A375 (cell line): Measurements from ENCODE around the gene CCL19. TPM values are rescaled to one million over a fixed set of nuclear protein-coding genes. Genes with fewer than 3 reads are reported as not detected.

Experiments
- small RNA-seq: library from RNA; depleted of rRNA; stranded (forward); fragments of <200 nt; gene quantifications from one replicate; pipeline ENCODE3, GENCODE V24; 2014
- total RNA-seq: library from RNA; depleted of rRNA; stranded (reverse); fragments of >200 nt; shearing (Covaris generic); gene quantifications from 2 replicates; pipeline ENCODE4 v1.2.3, GENCODE V29; 2014; rRNA removed

CCL19 gene
- total RNA-seq, result not detected in 2 replicates

DNA sequence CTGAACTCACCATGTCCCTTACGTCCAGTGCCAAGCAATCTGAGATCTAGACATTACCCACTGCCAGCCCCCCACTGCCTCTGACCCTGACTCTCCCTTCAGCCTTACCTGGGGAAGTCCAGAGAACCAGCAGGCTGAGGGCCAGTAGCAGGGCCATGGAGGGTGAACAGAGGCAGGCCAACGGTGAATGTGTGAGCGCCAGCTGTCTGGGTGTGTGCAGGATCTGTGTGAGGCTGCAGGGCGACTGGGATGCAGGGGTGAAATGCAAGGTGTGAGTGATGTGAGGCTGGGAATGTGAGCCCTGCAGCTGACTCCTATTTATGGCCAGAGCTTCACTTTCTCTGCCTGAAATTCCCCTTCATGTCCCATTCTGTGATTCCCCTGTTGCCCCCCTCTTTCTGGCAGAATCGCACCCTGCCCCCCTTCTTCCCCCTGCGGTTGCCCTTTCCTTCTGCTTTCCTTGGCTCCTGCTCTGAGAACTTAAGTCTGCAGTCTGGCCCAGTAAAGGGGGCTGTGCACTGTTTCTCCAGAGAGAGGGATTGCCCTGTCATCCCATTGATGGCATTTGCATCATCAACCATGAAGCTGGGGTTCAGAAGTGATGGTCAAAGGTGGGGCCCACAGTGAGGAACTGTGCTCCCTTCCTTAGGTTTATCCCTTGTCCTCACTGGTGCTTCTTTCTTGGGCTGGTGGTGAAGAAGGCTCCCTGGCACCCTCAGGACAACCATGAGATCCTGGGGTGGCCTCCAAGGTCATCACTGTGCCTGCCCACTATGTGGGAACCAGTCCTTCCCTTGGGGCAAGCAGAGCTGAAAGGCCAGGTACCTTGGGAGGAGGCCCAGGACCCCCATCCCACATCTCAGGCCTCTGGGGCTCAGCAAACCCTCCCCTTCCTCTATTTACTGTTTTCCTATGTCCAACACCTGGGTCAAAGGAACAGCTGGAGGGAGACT, at the start of gene CCL19:
TSS of gene CCL19 (minus strand) at position 294 of the 953 bp plus-strand sequence. CDS start at position 157, 137 bp downstream.

DNA sequence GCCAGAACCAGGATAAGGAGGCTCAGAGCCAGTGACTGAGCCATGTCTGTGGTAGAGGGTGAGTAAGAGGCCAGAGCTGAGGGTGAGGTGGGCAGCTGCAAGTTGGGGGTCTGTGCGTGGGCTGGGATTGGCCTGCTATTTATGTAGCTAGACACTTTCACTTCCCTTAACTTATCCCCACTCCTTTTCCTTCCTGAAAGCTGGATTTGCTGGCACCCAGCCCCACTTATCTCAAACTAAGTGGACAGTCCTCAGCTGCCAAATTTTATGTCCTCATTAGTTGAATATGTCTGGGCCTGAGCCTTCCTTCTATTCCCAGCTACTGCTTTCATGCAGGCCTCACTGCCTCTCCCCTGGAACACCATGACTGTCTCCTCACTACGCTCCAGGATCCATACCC, 18.9 kb upstream of the CCL19 start, which contains the start of gene CCL21:
TSS of gene CCL21 (minus strand) at position 114 of the 400 bp plus-strand sequence. CDS start at position 44, 70 bp downstream.

DNA sequence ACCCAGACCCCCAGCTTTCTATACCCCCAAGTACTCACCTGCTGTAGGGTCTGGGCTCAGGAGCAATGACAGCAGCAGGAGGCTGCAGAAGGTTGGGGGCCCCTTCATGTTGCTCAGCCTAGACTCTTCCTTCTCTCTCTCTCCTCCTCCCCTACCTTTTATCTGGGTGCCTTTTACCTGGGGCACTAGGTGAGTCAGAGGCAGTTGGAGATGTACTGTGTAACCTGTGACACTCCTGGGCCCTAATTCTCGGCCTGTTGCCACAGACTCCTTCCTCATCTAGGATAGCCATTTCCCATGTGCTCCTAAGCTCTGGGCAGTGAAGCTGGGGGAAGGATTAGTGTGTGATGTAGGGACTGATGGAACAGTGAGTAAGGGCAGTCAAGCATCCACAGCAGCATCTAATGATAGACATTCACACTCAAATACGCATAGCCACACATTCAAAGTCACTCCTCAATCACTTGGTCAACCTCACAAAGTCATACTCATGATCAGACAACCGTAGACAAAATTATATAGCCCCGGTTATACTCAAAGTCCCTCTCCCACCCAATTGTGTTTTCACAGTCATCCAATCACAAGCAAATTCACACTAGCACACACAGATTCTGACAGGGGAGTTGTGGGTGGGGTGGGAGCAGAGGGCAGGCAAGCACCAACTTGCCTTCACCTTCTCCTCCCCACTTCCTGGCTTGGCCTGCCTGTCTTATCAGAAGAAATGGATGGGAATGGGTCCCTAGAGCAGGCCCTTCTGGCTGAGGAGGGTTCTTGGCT, 28.4 kb downstream of the CCL19 start, which contains the start of gene CCL27:
TSS of gene CCL27 (minus strand) at position 132 of the 777 bp plus-strand sequence. CDS start at position 108, 24 bp downstream.

DNA sequence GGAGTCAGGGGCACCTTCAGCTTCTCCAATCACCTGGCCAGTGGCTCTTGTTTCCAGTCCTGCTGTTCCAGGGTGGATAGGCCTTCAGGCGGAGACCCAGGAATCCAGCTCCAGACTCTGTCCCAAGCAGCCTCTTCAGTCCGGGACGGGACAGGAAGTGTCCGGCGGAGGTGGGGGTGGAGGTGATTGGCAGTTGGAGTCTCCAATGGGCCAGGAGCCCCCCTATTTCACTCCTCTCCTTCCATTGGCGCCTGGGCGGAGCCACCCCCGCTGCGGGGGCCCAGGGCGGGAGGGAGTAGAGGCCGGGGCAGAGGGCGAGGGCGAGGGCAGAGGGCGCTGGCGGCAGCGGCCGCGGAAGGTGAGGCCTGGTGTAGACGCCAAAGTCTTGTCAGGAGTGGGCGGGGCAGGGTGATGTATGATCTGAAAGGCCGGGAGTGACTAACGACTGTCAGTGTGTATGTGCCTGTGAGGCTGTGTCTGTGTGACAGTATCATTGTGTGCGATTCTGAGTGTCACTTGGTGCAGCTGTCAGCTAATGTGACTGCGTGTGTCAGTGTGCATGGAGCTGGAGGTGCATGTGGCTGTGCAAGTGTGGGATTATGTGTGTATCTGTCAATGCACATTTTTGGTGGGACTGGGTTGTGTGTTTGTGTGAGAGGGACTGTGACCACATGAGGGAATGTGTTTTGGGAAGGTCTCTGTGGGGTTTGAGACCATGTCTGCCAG, 39.0 kb downstream of the CCL19 start, which contains the start of gene IL11RA:
TSS of gene IL11RA (plus strand) at position 310 of the 726 bp plus-strand sequence. CDS start 3,033 bp downstream, outside the sequence.

DNA sequence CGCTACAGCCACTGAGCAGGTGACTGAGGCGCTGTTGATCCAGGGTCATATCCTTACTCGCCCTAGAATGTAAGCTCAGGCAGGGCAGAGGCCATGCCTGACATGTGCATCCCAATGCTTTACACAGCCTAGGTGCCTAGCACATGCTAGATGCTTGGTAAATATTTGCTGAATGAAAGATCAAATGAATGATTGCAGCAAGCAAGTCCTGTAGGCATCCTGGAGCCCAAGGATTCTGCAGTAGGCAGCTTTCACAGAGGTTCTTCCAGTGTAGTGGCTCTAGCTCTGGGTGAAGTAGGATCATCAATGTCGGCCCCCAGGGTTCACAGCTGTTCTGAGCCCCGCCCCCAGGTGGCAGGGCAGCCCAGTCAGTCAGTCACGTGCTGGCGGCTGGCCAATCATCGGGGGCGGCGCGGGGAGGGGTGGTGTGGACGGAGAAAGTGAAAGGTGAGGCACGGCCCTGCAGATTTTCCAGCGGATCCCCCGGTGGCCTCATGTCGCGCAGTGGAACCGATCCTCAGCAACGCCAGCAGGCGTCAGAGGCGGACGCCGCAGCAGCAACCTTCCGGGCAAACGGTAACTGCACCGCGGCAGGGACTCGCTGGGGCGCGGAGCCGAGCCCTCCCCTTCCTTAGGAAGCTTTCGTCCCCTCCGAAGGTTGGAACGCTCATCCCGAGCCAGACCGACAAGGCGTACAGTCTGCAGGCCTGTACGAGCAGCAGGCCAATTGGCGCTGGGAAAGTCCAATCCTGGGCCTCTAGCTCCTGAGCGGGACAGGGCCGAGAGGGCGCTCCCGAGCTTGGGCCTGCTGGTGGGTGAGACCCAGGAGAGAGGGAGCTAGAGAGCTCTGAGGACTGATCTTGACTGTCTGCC, 44.6 kb downstream of the CCL19 start, which contains the start of gene GALT:
TSS of gene GALT (plus strand) at position 465 of the 873 bp plus-strand sequence. CDS start at position 495, 30 bp downstream.

Small RNAs within 50 kb of the gene (small RNA-seq; reads per million reads assigned to genes)
- not detected for gene CCL27

Other genes starting within 250 kb of the CCL19 start
- 9.7 and 9.8 TPM in 2 replicates for gene FAM219A, start 232.7 kb downstream of the CCL19 start, total RNA-seq
- gene DNAI1, start 232.5 kb downstream of the CCL19 start, total RNA-seq, result 0.11 TPM in 1 of 2 replicates, not detected in the other
- gene ENHO, start 168.3 kb downstream of the CCL19 start, total RNA-seq, result not detected in 2 replicates
- not detected in 2 replicates for gene CNTFR, start 101.6 kb downstream of the CCL19 start, total RNA-seq
- 33.3 TPM in 2 replicates for gene RPP25L, start 79.2 kb downstream of the CCL19 start, total RNA-seq
- gene DCTN3, start 70.8 kb downstream of the CCL19 start, total RNA-seq, result 112 and 120 TPM in 2 replicates
- gene ARID3C, start 62.2 kb downstream of the CCL19 start, total RNA-seq, result 0.11 TPM in 1 of 2 replicates, not detected in the other
- 151 and 169 TPM in 2 replicates for gene SIGMAR1, start 53.5 kb downstream of the CCL19 start, total RNA-seq
- gene GALT, start 44.6 kb downstream of the CCL19 start, total RNA-seq, result 24.6 and 32.5 TPM in 2 replicates
- gene IL11RA, start 39.1 kb downstream of the CCL19 start, total RNA-seq, result 8.3 and 11.1 TPM in 2 replicates
- 0.23 and 0.50 TPM in 2 replicates for gene CCL27, start 28.6 kb downstream of the CCL19 start, total RNA-seq
- gene CCL21, start 18.9 kb upstream of the CCL19 start, total RNA-seq, result not detected in 2 replicates